T-helper 22 cell (primary cell): Measurements from ENCODE around the gene SYT7.

ENCODE experiments used
- DNase-seq: peaks from one replicate; pipeline ENCODE4 v3.0.0-alpha.2; 2020; ENCODE audit warnings: low read depth

The SYT7 gene

GRCh38 chr11:61535998-61536675 is 44.7 kb downstream of the SYT7 start:
- DNase-seq, result no peak

GRCh38 chr11:61534933-61535839 is 45.7 kb downstream of the SYT7 start:
- no peak for DNase-seq

GRCh38 chr11:61534025-61534932 is 46.6 kb downstream of the SYT7 start:
- DNase-seq, result no peak

- no peak for DNase-seq
These were observed 47.5 kb downstream of the SYT7 start for GRCh38 chr11:61533401-61533800.

- DNase-seq, result no peak
These were observed 47.9 kb downstream of the SYT7 start for GRCh38 chr11:61533039-61533375.

GRCh38 chr11:61532134-61533038 is 48.5 kb downstream of the SYT7 start:
- DNase-seq, result no peak

- no peak for DNase-seq
These were observed 49.8 kb downstream of the SYT7 start for GRCh38 chr11:61531044-61531443.

- DNase-seq, result no peak
These were observed 51.2 kb downstream of the SYT7 start for GRCh38 chr11:61529537-61530225.

GRCh38 chr11:61528114-61528513 is 52.8 kb downstream of the SYT7 start:
- no peak for DNase-seq

GRCh38 chr11:61526956-61527731 is 53.7 kb downstream of the SYT7 start:
- no peak for DNase-seq

GRCh38 chr11:61526229-61526628 is 54.6 kb downstream of the SYT7 start:
- no peak for DNase-seq

GRCh38 chr11:61524963-61525587 is 55.8 kb downstream of the SYT7 start:
- no peak for DNase-seq

- no peak for DNase-seq
These were observed 56.4 kb downstream of the SYT7 start for GRCh38 chr11:61524446-61524845.

- no peak for DNase-seq
These were observed 58.0 kb downstream of the SYT7 start for GRCh38 chr11:61522881-61523280.

- no peak for DNase-seq
These were observed 62.7 kb downstream of the SYT7 start for GRCh38 chr11:61518032-61518795.

- no peak for DNase-seq
These were observed 64.0 kb downstream of the SYT7 start for GRCh38 chr11:61516675-61517572.

GRCh38 chr11:61516191-61516590 is 64.7 kb downstream of the SYT7 start:
- DNase-seq, result no peak

- no peak for DNase-seq
These were observed 65.2 kb downstream of the SYT7 start for GRCh38 chr11:61515686-61516085.
